Smooth muscle cell (in vitro differentiated cells): ENCODE results near the gene LPCAT1. TPM values are rescaled to one million over a fixed set of nuclear protein-coding genes. Genes with fewer than 3 reads are reported as not detected.

Experiments used
- DNase-seq: peaks from one replicate; lab custom pipeline; 2025; ENCODE audit not compliant: unreplicated experiment; lab: John Stamatoyannopoulos, UW
- H2AFZ ChIP-seq: fragments of 200-600 bp; sonication (generic); 2 replicates; pipeline ENCODE4 v1.6.0; 2016; ENCODE audit warnings: antibody characterized with exemption, low read depth, mild to moderate bottlenecking
- H3F3A ChIP-seq: fragments of 200-600 bp; sonication (generic); 2 replicates; pipeline ENCODE4 v1.6.0; 2017; ENCODE audit warnings: antibody characterized with exemption, low read depth
- H3K27ac ChIP-seq: fragments of 200-600 bp; sonication (generic); 2 replicates; pipeline ENCODE4 v1.5.1; 2016; ENCODE audit warnings: low read depth, mild to moderate bottlenecking
- H3K27me3 ChIP-seq: fragments of 200-600 bp; sonication (generic); 2 replicates; pipeline ENCODE4 v1.6.1; 2016; ENCODE audit warnings: low read depth, mild to moderate bottlenecking
- H3K36me3 ChIP-seq: fragments of 200-600 bp; sonication (generic); 2 replicates; pipeline ENCODE4 v1.5.1; 2016; ENCODE audit warnings: low read depth
- H3K4me1 ChIP-seq: fragments of 200-600 bp; sonication (generic); 2 replicates; pipeline ENCODE4 v1.5.1; 2016; ENCODE audit warnings: low read depth
- H3K4me2 ChIP-seq: fragments of 200-600 bp; sonication (generic); 2 replicates; pipeline ENCODE4 v1.6.0; 2016; ENCODE audit warnings: mild to moderate bottlenecking
- H3K4me3 ChIP-seq: fragments of 200-600 bp; sonication (generic); 2 replicates; pipeline ENCODE4 v1.5.1; 2016; ENCODE audit warnings: mild to moderate bottlenecking
- H3K79me2 ChIP-seq: fragments of 200-600 bp; sonication (generic); 2 replicates; pipeline ENCODE4 v1.6.0; 2016; ENCODE audit warnings: low read depth, mild to moderate bottlenecking
- H3K9ac ChIP-seq: fragments of 200-600 bp; sonication (generic); 2 replicates; pipeline ENCODE4 v1.6.0; 2016; ENCODE audit warnings: low read depth
- H3K9me3 ChIP-seq: fragments of 200-600 bp; sonication (generic); replicated peaks from 2 replicates; pipeline ENCODE4 v1.5.1; 2016; ENCODE audit warnings: low read depth
- H4K20me1 ChIP-seq: fragments of 200-600 bp; sonication (generic); 2 replicates; pipeline ENCODE4 v1.6.0; 2016; ENCODE audit warnings: low read depth
- WGBS: methylation state at CpG from one replicate; pipeline ENCODE4 v1.1.7; 2016; ENCODE audit warnings: low lambda C conversion rate; 5-methylcytosine and 5-hydroxymethylcytosine counted together
- polyA plus RNA-seq: library from polyadenylated mRNA; unstranded; fragments of >200 nt; fragmentation: Nextera tagmentation; extraction: Ambion mirVana; gene quantifications from 2 replicates; pipeline ENCODE4 v1.2.1, GENCODE V29; 2016
- total RNA-seq: library from RNA; depleted of rRNA; stranded (reverse); fragments of >200 nt; gene quantifications from 2 replicates; pipeline ENCODE4 v1.2.3, GENCODE V29; 2014
- TF ChIP-seq, protein P1 (sequence below): fragments of 200-600 bp; sonication (generic); IDR thresholded peaks from 2 replicates; pipeline ENCODE4 v1.5.1; 2017; ENCODE audit warnings: borderline replicate concordance, mild to moderate bottlenecking, antibody characterized with exemption; ENCODE audit not compliant: insufficient read depth, poor library complexity, severe bottlenecking

LPCAT1 gene
- total and polyA plus RNA-seq, 2 experiments from 2014 or later, result 42.7 to 50.1 TPM

DNA sequence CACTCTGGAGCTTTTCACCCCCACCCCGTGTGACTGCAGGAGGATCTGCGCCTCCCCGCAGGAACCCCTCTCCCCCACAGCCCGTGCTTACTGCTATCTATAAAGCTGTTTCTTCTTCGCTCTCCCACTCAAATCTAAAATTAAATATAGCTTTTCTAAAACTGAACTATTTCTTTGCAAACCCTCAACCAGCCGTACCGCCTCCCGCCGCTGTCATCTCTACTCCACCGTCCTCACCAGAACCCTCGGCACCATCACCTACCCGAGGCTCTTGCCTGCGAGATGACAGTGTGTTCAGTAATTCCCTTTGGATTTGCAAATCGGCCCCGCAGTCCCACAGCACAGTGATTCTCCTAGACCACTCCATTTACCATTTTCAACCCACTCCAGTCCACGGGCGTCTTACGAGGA lies 13.6 kb downstream of the LPCAT1 start:
- Histone ChIP-seq H3K4me3 (no peak overlapping the region), H3F3A (no peaks in the 10 kb centered on the region), H3K9ac (no peak overlapping the region), H3K27me3 (no peaks in the 10 kb centered on the region), H3K27ac (no peak overlapping the region), H3K79me2 (peaks cover 100% of the 10 kb centered on the region), H3K4me1 (peaks cover 13% of the 10 kb centered on the region), H4K20me1 (peaks cover 100% of the 10 kb centered on the region), H2AFZ (no peak overlapping the region), H3K4me2 (no peak overlapping the region), H3K36me3 (no peaks in the 10 kb centered on the region), H3K9me3 (no peaks in the 10 kb centered on the region)
- TF ChIP-seq, protein P1, sequence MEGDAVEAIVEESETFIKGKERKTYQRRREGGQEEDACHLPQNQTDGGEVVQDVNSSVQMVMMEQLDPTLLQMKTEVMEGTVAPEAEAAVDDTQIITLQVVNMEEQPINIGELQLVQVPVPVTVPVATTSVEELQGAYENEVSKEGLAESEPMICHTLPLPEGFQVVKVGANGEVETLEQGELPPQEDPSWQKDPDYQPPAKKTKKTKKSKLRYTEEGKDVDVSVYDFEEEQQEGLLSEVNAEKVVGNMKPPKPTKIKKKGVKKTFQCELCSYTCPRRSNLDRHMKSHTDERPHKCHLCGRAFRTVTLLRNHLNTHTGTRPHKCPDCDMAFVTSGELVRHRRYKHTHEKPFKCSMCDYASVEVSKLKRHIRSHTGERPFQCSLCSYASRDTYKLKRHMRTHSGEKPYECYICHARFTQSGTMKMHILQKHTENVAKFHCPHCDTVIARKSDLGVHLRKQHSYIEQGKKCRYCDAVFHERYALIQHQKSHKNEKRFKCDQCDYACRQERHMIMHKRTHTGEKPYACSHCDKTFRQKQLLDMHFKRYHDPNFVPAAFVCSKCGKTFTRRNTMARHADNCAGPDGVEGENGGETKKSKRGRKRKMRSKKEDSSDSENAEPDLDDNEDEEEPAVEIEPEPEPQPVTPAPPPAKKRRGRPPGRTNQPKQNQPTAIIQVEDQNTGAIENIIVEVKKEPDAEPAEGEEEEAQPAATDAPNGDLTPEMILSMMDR, result no peak
- WGBS, result 98% methylated on average over 18 of the region's 18 CpGs
- no peak for DNase-seq

DNA sequence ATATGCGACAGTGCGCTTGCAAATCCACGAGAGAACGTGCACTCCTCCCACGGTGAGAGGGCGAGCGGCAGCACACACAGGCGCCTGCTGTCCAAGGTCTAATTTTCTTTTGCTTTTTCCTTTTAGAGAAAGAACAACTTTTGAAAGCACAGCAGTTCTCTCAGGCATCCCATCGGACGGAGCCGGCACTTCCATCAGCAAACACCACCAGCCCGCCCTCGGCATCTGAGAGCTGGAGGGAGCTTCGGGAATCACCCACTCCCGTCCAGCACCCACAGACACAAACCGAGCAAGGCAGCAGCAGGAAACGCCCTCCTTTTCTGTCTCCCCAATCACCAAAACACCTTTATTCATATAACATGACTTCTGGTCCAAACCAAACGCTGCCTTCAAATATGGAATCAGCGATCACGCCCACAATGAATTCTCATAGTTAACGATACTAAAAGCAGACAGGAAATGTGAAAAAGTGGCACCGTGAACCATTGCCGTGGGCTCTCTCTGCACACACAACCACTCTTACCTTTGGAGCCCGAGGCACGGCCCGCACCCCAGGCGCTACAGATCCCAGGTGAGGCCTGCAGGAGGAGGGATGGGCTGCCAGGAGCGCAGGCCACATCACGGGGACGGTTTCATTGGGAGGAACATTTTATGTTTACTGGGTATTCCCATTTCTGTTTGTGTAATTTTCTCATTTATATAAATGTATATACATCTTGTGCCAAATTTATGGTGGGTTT lies 14.2 kb downstream of the LPCAT1 start:
- DNase-seq, result no peak
- no peak overlapping the region for H3K4me3 ChIP-seq
- no peak overlapping the region for H3K4me2 ChIP-seq
- H4K20me1 ChIP-seq, result peaks cover 100% of the 10 kb centered on the region
- no peaks in the 10 kb centered on the region for H3K27me3 ChIP-seq
- H3K36me3 ChIP-seq, result no peaks in the 10 kb centered on the region
- H3F3A ChIP-seq, result no peaks in the 10 kb centered on the region
- H3K9me3 ChIP-seq, result no peaks in the 10 kb centered on the region
- H3K9ac ChIP-seq, result no peak overlapping the region
- H3K27ac ChIP-seq, result no peak overlapping the region
- peaks cover 6% of the 10 kb centered on the region for H3K4me1 ChIP-seq
- H2AFZ ChIP-seq, result no peak overlapping the region
- TF ChIP-seq, protein P1, result no peak
- H3K79me2 ChIP-seq, result peaks cover 99% of the 10 kb centered on the region
- WGBS, result 95% methylated on average over 30 of the region's 30 CpGs

DNA sequence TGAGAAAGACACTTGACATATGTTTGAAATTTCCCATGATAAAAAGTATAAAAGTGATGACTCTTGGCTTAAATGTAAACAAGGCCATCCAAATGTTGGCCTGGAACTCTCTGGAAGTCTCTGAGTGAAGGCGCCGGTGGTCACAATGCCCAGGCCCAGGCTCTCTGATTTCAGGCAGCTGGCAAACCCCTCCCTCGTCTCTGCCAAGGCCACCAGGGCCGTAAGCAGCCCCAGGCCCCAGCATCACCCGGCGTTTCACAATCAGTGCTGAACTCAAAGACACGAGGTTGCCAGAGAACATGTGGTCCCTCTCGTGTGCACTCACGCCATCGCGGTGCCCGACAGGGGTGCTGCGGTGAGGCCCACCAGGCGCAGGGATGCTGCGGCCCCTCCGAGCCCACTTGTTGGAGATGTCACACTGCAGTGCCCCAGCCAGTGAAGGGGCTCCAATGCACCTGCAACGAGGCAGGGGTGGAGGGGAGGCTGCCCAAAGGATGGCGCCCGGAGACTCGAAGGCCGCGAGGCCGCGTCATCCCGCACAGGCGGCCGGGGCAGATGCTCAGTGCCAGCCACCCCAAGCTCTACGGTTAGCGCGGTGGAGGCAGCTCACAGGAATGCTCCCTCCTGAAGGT lies 15.0 kb downstream of the LPCAT1 start:
- TF ChIP-seq, protein P1, result no peak
- H3K4me1 ChIP-seq, result no peaks in the 10 kb centered on the region
- no peaks in the 10 kb centered on the region for H3K27me3 ChIP-seq
- no peak overlapping the region for H3K4me2 ChIP-seq
- DNase-seq, result no peak
- H4K20me1 ChIP-seq, result peaks cover 100% of the 10 kb centered on the region
- no peak overlapping the region for H3K4me3 ChIP-seq
- H2AFZ ChIP-seq, result no peak overlapping the region
- H3K27ac ChIP-seq, result no peak overlapping the region
- no peaks in the 10 kb centered on the region for H3F3A ChIP-seq
- H3K36me3 ChIP-seq, result no peaks in the 10 kb centered on the region
- H3K9ac ChIP-seq, result no peak overlapping the region
- 97% methylated on average over 30 of the region's 30 CpGs for WGBS
- H3K9me3 ChIP-seq, result no peaks in the 10 kb centered on the region
- H3K79me2 ChIP-seq, result peaks cover 98% of the 10 kb centered on the region
